ENCODE data around the gene ID2. TPM values are rescaled to one million over a fixed set of nuclear protein-coding genes. Genes with fewer than 3 reads are reported as not detected.

ID2 gene, protein sequence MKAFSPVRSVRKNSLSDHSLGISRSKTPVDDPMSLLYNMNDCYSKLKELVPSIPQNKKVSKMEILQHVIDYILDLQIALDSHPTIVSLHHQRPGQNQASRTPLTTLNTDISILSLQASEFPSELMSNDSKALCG
- polyA plus RNA-seq, result 19.3 TPM

DNA sequence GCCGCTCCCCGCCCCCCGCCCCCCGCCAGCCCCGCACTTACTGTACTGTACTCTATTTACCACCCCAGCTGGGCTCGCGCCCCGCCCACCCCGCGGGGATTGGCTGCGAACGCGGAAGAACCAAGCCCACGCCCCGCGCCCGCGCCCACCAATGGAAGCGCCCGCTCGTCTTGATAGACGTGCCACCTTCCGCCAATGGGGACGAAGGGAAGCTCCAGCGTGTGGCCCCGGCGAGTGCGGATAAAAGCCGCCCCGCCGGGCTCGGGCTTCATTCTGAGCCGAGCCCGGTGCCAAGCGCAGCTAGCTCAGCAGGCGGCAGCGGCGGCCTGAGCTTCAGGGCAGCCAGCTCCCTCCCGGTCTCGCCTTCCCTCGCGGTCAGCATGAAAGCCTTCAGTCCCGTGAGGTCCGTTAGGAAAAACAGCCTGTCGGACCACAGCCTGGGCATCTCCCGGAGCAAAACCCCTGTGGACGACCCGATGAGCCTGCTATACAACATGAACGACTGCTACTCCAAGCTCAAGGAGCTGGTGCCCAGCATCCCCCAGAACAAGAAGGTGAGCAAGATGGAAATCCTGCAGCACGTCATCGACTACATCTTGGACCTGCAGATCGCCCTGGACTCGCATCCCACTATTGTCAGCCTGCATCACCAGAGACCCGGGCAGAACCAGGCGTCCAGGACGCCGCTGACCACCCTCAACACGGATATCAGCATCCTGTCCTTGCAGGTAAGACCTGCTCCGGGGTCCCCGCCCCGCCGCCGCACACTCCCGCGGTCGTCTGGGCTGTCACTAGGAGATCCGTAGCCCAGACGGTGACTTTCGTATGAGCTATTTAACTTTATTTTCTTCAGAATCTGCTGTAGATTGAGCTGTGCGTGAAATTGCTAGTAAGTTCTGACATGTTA is at the start of gene ID2:
Gene ID2, plus strand, starts transcription at position 271 of the 907 bp plus-strand sequence. Its CDS starts 110 bp downstream, at position 381.
- peaks cover 58% of the 10 kb centered on the region for H3K27me3 Mint-ChIP-seq
- H3K4me1 Mint-ChIP-seq, result peaks cover 18 to 34% (median 32%) of the 10 kb centered on the region in 3 donors
- peak within 1 kb of the TSS; percentile 76 to 93 (median 88) for H3K27ac Mint-ChIP-seq
- peaks cover 3% of the 10 kb centered on the region for H3K36me3 Mint-ChIP-seq
- peaks cover 0 to 8% (median 0%) of the 10 kb centered on the region in 3 donors for H3K9me3 Mint-ChIP-seq
- peak within 1 kb of the TSS; percentile 81 to 94 (median 88) for H3K4me3 Mint-ChIP-seq

DNA sequence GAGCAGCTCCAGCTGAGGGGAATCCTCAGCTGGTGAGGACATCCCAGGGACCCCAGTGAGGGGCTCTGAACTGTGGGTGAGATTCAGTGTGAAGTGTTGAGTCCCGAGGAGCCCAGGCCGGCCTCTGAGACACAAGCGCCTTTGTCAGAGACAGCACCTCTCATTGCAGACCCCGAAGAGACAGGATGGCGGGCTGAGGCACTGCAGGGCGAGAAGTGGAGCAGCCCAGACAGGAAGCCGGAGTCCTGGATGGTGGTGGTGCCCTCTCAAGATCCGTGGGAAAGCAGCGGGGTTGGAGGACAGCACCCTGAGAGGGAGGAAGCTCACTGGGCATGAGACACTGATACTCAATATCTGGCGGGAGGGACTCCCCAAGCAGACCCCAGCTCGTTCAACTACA is 49.1 kb upstream of the ID2 start:
- no peak overlapping the region for H3K27ac Mint-ChIP-seq
- H3K4me3 Mint-ChIP-seq, result no peak overlapping the region
- H3K27me3 Mint-ChIP-seq, result peaks cover 12% of the 10 kb centered on the region
- H3K9me3 Mint-ChIP-seq, result no peaks in the 10 kb centered on the region
- peaks cover 10 to 13% (median 11%) of the 10 kb centered on the region in 3 donors for H3K4me1 Mint-ChIP-seq
- H3K36me3 Mint-ChIP-seq, result no peaks in the 10 kb centered on the region

DNA sequence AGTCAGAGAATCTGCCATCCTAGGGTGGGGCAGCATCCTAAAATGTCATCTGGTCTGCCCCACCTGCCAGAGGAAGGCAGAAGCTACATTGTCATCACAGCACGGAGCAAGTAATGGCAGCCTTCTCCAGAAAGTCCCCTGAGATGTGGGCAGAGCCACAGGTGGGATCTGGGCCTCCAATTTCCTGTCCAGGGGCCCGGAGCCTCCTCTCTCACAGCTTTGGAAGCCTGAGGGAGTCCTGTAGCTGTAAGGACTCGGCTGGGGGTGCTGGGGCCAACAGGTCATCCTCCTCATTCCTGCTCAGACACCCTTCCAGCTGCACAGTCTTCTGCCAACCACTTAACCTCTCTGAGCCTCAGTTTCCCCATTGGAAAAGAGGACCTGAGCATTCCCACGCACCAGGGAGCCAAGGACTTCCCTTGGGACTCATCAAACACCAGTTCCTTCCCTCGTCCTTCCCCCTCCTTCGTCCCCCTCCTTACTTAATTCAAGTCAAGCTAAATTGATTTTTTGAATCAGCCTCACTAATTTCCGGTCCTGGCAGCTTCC is 48.6 kb upstream of the ID2 start:
- Mint-ChIP-seq H3K27ac (no peak overlapping the region), H3K36me3 (no peaks in the 10 kb centered on the region), H3K27me3 (peaks cover 12% of the 10 kb centered on the region), H3K4me1 (peaks cover 10 to 13% (median 10%) of the 10 kb centered on the region in 3 donors), H3K4me3 (no peak overlapping the region), H3K9me3 (no peaks in the 10 kb centered on the region)

DNA sequence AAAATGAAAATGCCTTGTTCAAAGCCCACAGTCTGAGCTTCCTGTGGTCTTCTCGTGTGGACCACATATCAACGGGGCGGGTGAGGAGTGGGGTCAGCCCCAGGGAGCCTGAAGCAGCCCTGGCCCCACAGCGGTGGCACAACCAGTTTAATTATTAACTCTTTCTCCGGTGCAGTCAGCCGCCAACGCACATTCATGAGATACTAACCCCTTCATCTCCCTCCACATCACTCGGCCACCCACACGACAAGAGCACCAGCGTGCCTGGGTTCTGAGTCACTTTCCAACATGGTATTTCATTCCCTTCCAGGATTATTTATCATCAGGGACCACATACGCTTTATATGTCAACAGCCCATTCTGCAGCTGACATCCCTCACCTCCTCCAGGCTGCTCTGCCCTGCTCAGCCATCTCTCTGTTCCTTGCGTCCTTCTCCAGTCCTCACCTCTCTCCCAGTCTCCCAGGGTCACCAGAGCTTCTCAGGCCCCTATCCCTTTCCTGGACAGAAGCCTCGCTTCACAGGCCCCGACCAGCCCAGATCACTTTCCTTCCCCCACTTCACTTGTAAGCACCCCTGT is 48.0 kb upstream of the ID2 start:
- Mint-ChIP-seq H3K4me3 (no peak overlapping the region), H3K36me3 (no peaks in the 10 kb centered on the region), H3K27ac (no peak overlapping the region), H3K9me3 (no peaks in the 10 kb centered on the region), H3K27me3 (peaks cover 10% of the 10 kb centered on the region), H3K4me1 (peaks cover 5 to 11% (median 6%) of the 10 kb centered on the region in 3 donors)

DNA sequence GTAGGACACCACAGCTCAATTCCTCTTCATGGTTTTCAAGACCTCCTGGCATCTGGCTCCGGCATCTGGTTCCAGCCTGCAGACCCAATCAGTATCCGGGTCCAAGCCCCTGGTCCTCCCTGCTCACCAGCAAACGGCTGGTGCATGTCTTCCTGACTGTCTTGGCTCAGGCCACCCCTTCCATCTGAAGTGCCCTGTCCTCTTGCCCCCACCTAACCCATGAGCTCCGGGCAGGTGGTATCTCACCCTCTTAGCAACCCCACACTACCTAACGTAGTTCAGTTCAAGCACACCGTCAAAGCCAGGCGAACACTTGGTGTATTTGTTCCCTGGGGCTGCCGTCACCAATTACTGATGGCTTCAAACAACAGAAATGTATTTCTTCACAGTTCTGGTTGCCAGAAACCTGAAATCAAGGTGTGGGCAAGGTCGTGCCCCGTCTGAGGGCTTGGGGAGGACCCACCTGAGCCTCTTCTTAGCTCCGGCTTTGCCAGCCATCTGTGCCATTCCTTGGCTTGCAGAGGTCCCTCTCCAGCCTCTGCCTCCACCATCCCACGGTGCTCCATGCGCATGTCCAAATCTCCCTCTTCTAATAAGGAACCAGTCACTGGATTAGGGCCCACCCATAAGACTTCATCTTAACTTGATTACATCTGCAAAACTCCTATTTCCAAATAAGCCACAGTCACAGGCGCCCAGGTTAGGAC is 47.2 kb upstream of the ID2 start:
- Mint-ChIP-seq H3K27ac (no peak overlapping the region), H3K36me3 (no peaks in the 10 kb centered on the region), H3K9me3 (no peaks in the 10 kb centered on the region), H3K4me3 (no peak overlapping the region), H3K4me1 (peaks cover 0 to 5% (median 1%) of the 10 kb centered on the region in 3 donors), H3K27me3 (peaks cover 5% of the 10 kb centered on the region)

DNA sequence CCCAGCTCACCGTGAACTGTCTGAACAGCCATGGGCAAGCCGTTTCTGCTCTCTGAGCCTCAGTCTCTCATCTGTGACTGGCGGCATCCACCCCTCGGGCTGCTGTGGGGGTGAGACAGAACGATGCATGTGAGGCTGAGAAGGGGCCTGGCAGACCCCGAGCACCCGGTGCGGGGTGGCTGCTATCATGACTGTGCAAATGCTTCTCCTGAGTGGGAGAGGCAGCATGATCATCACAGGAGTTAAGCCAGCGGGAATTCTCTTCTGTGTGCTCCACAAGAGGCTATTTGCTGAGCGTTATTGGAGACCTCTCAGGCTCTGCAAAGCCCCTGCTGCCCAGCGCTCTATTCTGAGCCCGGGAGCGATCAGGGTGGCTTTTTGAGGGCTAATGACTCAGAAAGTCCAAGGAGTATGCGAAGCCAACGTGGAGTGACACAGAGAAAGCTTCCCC is 45.8 kb upstream of the ID2 start:
- H3K4me1 Mint-ChIP-seq, result peaks cover 0 to 5% (median 1%) of the 10 kb centered on the region in 3 donors
- peak overlapping the region in 1 of 4 donors; percentile 12 for H3K4me3 Mint-ChIP-seq
- no peak overlapping the region for H3K27ac Mint-ChIP-seq
- H3K36me3 Mint-ChIP-seq, result no peaks in the 10 kb centered on the region
- H3K27me3 Mint-ChIP-seq, result peaks cover 5% of the 10 kb centered on the region
- H3K9me3 Mint-ChIP-seq, result no peaks in the 10 kb centered on the region

DNA sequence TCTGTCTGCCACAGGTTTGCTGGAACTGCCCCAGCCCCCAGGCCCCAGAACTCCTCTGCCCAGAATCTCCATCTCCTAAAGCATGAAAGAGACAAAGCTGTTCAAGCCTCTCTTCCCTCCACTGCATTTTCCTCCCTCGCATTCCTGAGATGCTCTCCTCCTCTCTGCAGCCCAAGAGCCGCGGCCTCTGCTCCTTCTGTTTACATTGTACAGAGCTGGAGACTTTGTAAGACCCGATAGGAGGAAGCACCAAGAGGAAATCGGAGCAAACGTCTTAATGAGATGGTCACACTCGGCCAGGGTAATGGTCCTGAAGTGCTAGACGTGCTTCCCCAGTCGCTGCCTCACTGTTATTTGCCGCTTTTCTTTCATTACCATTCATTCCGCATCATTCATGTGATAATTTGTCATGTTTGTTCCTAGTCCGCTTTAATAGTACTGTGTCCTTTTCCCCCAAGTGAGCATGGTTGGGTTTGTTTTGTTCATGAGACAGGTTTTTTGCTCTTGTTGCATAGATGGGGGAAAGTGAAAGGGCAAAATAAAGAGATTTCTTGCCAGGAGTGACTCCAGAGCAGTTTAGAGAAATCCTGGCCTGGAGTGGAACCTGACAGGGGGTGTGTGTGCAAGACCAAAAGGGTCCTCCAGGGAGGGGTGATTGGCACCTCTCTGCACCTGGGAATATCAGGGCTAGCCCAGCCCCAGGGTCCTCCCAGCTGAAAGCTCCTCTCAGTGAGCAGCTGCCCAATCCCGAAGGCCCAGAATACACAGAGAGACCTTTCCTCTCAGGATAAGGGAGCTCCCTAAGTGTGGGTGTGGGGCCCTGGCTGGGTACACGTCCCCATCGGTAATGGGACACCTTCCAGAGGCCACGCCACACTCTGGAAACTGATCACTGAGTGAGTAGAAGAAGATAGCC is 44.9 kb upstream of the ID2 start:
- Mint-ChIP-seq H3K9me3 (no peaks in the 10 kb centered on the region), H3K4me1 (peaks cover 0 to 4% (median 1%) of the 10 kb centered on the region in 3 donors), H3K4me3 (no peak overlapping the region), H3K27me3 (peaks cover 5% of the 10 kb centered on the region), H3K36me3 (no peaks in the 10 kb centered on the region), H3K27ac (no peak overlapping the region)

DNA sequence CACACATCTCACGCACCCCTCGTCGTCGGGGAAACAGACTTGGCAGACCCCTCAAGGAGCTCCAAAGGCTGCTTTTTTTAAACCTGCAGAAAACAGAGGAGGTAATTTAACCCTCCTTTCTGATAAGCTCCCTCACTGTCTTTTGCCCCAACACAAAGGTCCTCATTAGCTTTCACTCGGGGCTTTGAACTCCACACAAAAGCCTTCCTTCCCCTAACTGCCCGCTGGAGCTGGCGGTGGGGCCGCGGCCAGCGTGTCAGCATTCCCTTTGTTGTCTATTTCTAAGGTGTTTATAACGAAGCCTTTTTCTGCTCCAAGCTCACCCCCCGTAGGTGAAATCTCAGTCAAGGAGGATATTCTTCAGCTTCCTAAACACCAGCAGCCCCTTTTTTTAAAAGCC is 43.5 kb upstream of the ID2 start:
- no peaks in the 10 kb centered on the region for H3K4me1 Mint-ChIP-seq

DNA sequence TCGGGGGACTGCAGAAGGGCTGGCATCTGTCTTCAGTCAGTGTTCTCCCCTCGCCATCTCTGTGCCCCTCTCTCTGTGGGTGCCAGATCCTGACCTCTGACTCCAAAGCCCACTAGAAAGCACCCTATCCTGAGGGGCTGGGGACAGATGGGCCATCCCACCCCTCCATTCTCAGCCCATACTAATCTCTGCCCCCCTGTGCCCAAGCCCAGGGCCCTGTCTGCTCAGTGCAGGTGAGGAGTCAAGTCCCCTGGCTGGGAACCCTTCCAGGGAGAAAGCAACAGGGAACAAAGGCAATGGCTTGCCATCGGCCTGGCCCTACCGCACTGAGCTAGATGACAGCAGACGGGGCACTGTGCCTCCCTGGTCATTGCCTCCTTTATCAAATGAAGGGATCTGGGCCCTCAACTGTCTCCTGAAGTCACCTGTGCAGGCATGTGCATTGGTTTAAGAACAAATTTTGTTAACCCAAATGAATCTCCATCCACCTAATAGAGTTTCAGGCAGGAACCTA is 42.7 kb upstream of the ID2 start:
- Mint-ChIP-seq H3K27ac (no peak overlapping the region), H3K9me3 (no peaks in the 10 kb centered on the region), H3K27me3 (peaks cover 1% of the 10 kb centered on the region), H3K36me3 (no peaks in the 10 kb centered on the region), H3K4me3 (no peak overlapping the region), H3K4me1 (no peaks in the 10 kb centered on the region)

More for the DNA sequence above, 43.5 kb upstream of the ID2 start:
- H3K4me3 Mint-ChIP-seq, result no peak overlapping the region
- no peak overlapping the region for H3K27ac Mint-ChIP-seq
- peaks cover 5% of the 10 kb centered on the region for H3K27me3 Mint-ChIP-seq
- H3K36me3 Mint-ChIP-seq, result no peaks in the 10 kb centered on the region
- no peaks in the 10 kb centered on the region for H3K9me3 Mint-ChIP-seq

DNA sequence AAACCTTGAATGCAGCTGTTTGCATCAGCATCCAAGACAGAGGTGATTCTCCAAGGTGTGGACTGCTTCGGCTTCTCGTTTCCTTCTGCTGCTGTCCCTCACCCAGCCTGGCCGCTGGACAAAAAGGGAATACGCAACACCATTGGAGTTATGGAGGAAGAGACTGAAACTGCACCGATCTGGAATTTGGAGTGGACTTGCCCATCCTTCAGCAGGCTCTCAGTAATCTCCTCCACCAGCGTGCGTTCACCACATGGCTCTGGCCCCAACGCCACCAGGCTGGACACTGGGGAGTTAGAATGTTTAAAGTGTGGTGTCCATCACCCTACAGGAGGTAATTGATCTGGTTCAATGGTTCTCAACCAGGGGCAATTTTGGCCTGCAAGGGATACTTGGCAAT is 41.4 kb upstream of the ID2 start:
- H3K4me3 Mint-ChIP-seq, result no peak overlapping the region
- H3K9me3 Mint-ChIP-seq, result no peaks in the 10 kb centered on the region
- no peaks in the 10 kb centered on the region for H3K27me3 Mint-ChIP-seq
- no peaks in the 10 kb centered on the region for H3K36me3 Mint-ChIP-seq
- no peaks in the 10 kb centered on the region for H3K4me1 Mint-ChIP-seq
- H3K27ac Mint-ChIP-seq, result no peak overlapping the region

DNA sequence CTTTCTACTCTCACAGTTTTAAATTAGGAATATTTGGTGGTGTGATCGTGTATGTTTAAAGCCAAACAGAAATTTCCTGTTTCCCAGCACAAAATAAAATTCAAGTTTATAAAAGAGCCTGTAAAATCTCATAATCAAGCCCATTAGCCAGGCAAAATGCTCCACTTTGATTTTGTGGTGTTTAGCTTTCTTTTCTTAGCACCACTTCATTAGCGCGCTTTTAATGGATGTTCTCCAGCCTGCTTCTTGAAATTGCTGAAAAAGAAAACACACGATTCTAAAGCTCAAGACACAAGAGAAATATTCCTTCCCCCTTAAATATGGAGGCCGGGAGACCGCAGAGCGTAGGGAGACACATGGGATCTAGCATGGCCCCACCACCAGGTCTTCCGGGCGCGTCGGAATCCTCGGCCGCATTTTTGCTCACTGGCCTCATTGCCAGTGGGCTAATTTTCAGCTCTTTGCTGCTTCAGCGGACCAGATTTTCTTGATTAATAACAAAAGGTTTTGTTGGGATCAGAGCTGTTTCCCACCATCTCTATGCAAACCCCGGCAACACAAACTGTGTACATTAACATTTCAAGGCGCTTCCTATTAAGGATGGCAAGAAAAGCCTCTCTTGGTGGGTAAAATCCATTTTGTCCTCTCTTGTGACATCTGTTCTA is 40.4 kb upstream of the ID2 start:
- Mint-ChIP-seq H3K36me3 (no peaks in the 10 kb centered on the region), H3K27ac (no peak overlapping the region), H3K4me1 (no peaks in the 10 kb centered on the region), H3K27me3 (no peaks in the 10 kb centered on the region), H3K9me3 (peaks cover 0 to 2% (median 0%) of the 10 kb centered on the region in 3 donors), H3K4me3 (no peak overlapping the region)

DNA sequence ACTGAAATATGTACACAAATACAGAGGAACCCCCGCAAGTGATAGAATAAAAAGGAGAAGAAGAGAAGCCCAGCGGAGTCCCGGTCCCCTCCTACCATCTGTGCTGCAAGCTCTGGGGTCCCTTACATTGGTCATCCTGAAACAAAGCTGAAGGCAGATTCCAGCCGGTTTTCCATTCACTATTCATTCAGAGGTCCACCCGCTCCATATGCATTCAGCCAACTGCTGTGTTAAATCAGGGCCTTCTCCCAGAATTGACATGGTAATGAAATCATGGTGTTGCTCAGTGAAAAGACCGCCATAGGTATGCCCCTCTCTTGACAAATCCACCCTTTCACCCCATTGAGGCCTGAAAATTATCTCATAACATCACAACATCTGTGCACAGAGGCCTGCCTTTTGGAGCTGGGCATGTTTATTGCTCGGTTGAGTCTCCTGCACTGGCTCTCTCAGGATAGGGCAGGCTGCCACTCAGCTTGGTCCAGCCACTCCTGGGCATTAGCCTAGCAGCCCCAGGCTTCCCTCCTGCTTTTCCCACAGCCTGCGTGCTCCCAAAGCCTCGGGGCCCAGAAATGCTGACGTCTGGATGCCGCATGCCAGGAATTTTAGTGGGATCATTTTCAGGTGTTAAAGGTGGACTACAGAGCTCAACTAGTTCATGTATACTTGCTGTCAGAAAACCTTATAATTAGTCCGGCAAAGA is 39.3 kb upstream of the ID2 start:
- Mint-ChIP-seq H3K4me3 (no peak overlapping the region), H3K27ac (peak overlapping the region in 1 of 3 donors; percentile 23)

More for the DNA sequence above, 39.3 kb upstream of the ID2 start:
- Mint-ChIP-seq H3K4me1 (no peaks in the 10 kb centered on the region), H3K36me3 (no peaks in the 10 kb centered on the region), H3K27me3 (no peaks in the 10 kb centered on the region), H3K9me3 (peaks cover 0 to 2% (median 0%) of the 10 kb centered on the region in 3 donors)
